Epithelial cell of esophagus (primary cell): Measurements from ENCODE around the gene RBM43.

ENCODE experiments used
- DNase-seq: peaks from one replicate; pipeline ENCODE4 v3.0.0; 2010; ENCODE audit warnings: low read depth
- H3K4me3 ChIP-seq: 2 replicates; pipeline ENCODE4 v1.5.1; 2011; ENCODE audit warnings: mild to moderate bottlenecking, low read length, control low read depth
- CTCF ChIP-seq: IDR thresholded peaks from 2 replicates; pipeline ENCODE4 v1.5.1; 2011; ENCODE audit warnings: low read depth, mild to moderate bottlenecking, low read length, control low read depth, inconsistent platforms; ENCODE audit not compliant: insufficient read depth; ENCODE audit errors: missing control alignments

Gene RBM43

GRCh38 chr2:151200277-151200676, 61.4 kb downstream of the RBM43 start:
- no peak for DNase-seq
- no peak for TF ChIP-seq CTCF
- no peak overlapping the region for H3K4me3 ChIP-seq

GRCh38 chr2:151198645-151199044, 63.0 kb downstream of the RBM43 start:
- DNase-seq: peak; percentile 9
- no peak overlapping the region for H3K4me3 ChIP-seq
- TF ChIP-seq CTCF: no peak
